GM18861 (cell line): Measurements from ENCODE around the gene GLTP.

Experiments
- ATAC-seq: cut with Tn5 transposase; IDR thresholded peaks from one replicate; pipeline ENCODE4 v1.9.1; 2021; ENCODE audit not compliant: unreplicated experiment

The GLTP gene

GRCh38 chr12:109844983-109845823 is 35.1 kb downstream of the GLTP start:
- peak; percentile 77 for ATAC-seq

GRCh38 chr12:109844091-109844490 is 36.2 kb downstream of the GLTP start:
- ATAC-seq = no peak

GRCh38 chr12:109842021-109842420 is 38.3 kb downstream of the GLTP start:
- ATAC-seq = no peak

- no peak for ATAC-seq
These were observed 39.0 kb downstream of the GLTP start for GRCh38 chr12:109841356-109841755.

- ATAC-seq = no peak
These were observed 39.9 kb downstream of the GLTP start for GRCh38 chr12:109840305-109841074.

GRCh38 chr12:109839444-109839843 is 40.9 kb downstream of the GLTP start:
- ATAC-seq = no peak

- ATAC-seq = no peak
These were observed 43.4 kb downstream of the GLTP start for GRCh38 chr12:109836916-109837315.

- ATAC-seq = no peak
These were observed 44.5 kb downstream of the GLTP start for GRCh38 chr12:109835827-109836226.

- no peak for ATAC-seq
These were observed 46.8 kb downstream of the GLTP start, which contains the start of gene TRPV4 for GRCh38 chr12:109833307-109834189. TSS of gene TRPV4 (minus strand) at chr12:109833398. CDS start at chr12:109814796, 18,602 bp downstream.

GRCh38 chr12:109832541-109833306 is 47.6 kb downstream of the GLTP start:
- no peak for ATAC-seq

- ATAC-seq = no peak
These were observed 48.4 kb downstream of the GLTP start for GRCh38 chr12:109831929-109832328.

GRCh38 chr12:109831365-109831764 is 49.0 kb downstream of the GLTP start:
- no peak for ATAC-seq

GRCh38 chr12:109830718-109831117 is 49.6 kb downstream of the GLTP start:
- no peak for ATAC-seq

GRCh38 chr12:109830267-109830666 is 50.1 kb downstream of the GLTP start:
- ATAC-seq = no peak

- no peak for ATAC-seq
These were observed 50.7 kb downstream of the GLTP start for GRCh38 chr12:109829667-109830066.

- no peak for ATAC-seq
These were observed 51.4 kb downstream of the GLTP start for GRCh38 chr12:109828754-109829511.

GRCh38 chr12:109827566-109828550 is 52.5 kb downstream of the GLTP start:
- ATAC-seq = no peak

- no peak for ATAC-seq
These were observed 53.3 kb downstream of the GLTP start for GRCh38 chr12:109827080-109827479.
